ENCODE measurements around the gene EPHB1.

GRCh38 chr3:134754768-134755559 is 40.1 kb upstream of the EPHB1 start:
- no peak for TF ChIP-seq EHMT2 (IDR thresholded peaks at IDR 0.05; ENCODE audit: borderline replicate concordance, low read depth, low read length)
- TF ChIP-seq, protein P1, sequence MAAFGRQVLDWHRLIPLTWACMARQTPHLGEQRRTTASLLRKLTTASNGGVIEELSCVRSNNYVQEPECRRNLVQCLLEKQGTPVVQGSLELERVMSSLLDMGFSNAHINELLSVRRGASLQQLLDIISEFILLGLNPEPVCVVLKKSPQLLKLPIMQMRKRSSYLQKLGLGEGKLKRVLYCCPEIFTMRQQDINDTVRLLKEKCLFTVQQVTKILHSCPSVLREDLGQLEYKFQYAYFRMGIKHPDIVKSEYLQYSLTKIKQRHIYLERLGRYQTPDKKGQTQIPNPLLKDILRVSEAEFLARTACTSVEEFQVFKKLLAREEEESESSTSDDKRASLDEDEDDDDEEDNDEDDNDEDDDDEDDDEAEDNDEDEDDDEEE (CRISPR knock-in tag; IDR thresholded peaks at IDR 0.05), result no peak
- no peak for TF ChIP-seq JUNB (CRISPR knock-in tag; IDR thresholded peaks at IDR 0.05; ENCODE audit: borderline replicate concordance)
- TF ChIP-seq, protein P2, sequence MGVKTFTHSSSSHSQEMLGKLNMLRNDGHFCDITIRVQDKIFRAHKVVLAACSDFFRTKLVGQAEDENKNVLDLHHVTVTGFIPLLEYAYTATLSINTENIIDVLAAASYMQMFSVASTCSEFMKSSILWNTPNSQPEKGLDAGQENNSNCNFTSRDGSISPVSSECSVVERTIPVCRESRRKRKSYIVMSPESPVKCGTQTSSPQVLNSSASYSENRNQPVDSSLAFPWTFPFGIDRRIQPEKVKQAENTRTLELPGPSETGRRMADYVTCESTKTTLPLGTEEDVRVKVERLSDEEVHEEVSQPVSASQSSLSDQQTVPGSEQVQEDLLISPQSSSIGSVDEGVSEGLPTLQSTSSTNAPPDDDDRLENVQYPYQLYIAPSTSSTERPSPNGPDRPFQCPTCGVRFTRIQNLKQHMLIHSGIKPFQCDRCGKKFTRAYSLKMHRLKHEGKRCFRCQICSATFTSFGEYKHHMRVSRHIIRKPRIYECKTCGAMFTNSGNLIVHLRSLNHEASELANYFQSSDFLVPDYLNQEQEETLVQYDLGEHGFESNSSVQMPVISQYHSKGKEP (CRISPR knock-in tag; IDR thresholded peaks at IDR 0.05), result no peak
- no peak for TF ChIP-seq TBL1XR1 (IDR thresholded peaks at IDR 0.05; ENCODE audit: borderline replicate concordance, low read length, partially characterized antibody)
- TF ChIP-seq, protein P3, sequence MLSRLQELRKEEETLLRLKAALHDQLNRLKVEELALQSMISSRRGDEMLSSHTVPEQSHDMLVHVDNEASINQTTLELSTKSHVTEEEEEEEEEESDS (CRISPR knock-in tag; IDR thresholded peaks at IDR 0.05; ENCODE audit: borderline replicate concordance), result no peak
- no peak for TF ChIP-seq HMGXB4 (CRISPR knock-in tag; IDR thresholded peaks at IDR 0.05; ENCODE audit: borderline replicate concordance in 1 of 2, low read depth in 1 of 2)
- TF ChIP-seq ARID2 (CRISPR knock-in tag; IDR thresholded peaks at IDR 0.05; ENCODE audit: borderline replicate concordance), result no peak
- TF ChIP-seq, protein P4, sequence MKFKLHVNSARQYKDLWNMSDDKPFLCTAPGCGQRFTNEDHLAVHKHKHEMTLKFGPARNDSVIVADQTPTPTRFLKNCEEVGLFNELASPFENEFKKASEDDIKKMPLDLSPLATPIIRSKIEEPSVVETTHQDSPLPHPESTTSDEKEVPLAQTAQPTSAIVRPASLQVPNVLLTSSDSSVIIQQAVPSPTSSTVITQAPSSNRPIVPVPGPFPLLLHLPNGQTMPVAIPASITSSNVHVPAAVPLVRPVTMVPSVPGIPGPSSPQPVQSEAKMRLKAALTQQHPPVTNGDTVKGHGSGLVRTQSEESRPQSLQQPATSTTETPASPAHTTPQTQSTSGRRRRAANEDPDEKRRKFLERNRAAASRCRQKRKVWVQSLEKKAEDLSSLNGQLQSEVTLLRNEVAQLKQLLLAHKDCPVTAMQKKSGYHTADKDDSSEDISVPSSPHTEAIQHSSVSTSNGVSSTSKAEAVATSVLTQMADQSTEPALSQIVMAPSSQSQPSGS (CRISPR knock-in tag; IDR thresholded peaks at IDR 0.05), result no peak
- no peak for TF ChIP-seq PHF21A (CRISPR knock-in tag; IDR thresholded peaks at IDR 0.05)
- no peak for TF ChIP-seq REST (IDR thresholded peaks at IDR 0.05; ENCODE audit: borderline replicate concordance in 1 of 2, low read depth in 1 of 2, low read length in 2 of 2)
